ENCODE data around the gene TESK2. TPM values are rescaled to one million over a fixed set of nuclear protein-coding genes. Genes with fewer than 3 reads are reported as not detected.

The TESK2 gene
- total and polyA plus RNA-seq, 2 of the 13 experiments (the other 11 are each of a cell fraction or from before 2014, with no cell fraction given): 5.5 to 9.6 TPM

DNA sequence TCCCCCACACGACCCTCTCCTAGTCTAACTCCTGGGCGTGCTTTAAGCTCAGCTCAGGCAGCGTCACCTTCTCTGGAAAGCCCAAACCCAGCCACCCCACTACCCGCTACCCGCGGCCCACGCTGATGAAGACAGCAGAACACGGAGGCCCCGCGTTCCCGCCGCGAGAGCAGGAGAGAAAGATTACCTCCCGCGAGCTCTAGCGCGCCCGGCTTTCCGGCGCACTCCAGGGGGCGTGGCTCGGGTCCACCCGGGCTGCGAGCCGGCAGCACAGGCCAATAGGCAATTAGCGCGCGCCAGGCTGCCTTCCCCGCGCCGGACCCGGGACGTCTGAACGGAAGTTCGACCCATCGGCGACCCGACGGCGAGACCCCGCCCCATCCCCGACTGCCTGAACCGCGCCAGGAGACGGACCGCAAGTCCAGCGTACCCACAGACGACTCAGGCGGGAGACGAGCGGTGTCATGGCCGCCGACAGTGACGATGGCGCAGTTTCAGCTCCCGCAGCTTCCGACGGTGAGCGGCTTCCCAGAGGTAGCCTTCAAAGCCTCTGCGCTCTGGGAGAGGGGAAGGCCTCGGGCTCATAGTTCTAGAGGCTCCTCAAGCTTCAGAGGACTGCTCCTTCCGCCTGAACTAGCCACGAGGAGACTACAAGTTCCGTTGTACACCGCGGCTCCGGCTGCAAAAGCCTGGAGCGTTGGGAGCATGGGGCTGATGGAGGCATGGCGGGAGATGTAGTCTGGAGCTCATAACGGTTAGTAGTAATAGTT, 151.0 kb downstream of the TESK2 start, which contains the start of the genes MUTYH and TOE1 (continued):
- TF ChIP-seq, protein P1, sequence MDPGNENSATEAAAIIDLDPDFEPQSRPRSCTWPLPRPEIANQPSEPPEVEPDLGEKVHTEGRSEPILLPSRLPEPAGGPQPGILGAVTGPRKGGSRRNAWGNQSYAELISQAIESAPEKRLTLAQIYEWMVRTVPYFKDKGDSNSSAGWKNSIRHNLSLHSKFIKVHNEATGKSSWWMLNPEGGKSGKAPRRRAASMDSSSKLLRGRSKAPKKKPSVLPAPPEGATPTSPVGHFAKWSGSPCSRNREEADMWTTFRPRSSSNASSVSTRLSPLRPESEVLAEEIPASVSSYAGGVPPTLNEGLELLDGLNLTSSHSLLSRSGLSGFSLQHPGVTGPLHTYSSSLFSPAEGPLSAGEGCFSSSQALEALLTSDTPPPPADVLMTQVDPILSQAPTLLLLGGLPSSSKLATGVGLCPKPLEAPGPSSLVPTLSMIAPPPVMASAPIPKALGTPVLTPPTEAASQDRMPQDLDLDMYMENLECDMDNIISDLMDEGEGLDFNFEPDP (CRISPR knock-in tag; conservative IDR thresholded peaks at IDR 0.05): no peak; the same call in 1 of the 2 replicates
- TF ChIP-seq, protein P2, sequence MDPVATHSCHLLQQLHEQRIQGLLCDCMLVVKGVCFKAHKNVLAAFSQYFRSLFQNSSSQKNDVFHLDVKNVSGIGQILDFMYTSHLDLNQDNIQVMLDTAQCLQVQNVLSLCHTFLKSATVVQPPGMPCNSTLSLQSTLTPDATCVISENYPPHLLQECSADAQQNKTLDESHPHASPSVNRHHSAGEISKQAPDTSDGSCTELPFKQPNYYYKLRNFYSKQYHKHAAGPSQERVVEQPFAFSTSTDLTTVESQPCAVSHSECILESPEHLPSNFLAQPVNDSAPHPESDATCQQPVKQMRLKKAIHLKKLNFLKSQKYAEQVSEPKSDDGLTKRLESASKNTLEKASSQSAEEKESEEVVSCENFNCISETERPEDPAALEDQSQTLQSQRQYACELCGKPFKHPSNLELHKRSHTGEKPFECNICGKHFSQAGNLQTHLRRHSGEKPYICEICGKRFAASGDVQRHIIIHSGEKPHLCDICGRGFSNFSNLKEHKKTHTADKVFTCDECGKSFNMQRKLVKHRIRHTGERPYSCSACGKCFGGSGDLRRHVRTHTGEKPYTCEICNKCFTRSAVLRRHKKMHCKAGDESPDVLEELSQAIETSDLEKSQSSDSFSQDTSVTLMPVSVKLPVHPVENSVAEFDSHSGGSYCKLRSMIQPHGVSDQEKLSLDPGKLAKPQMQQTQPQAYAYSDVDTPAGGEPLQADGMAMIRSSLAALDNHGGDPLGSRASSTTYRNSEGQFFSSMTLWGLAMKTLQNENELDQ (CRISPR knock-in tag; IDR thresholded peaks at IDR 0.05; ENCODE audit: borderline replicate concordance): no peak
- TF ChIP-seq NCOA1 (CRISPR knock-in tag; IDR thresholded peaks at IDR 0.05): peak; percentile 76; the same call in 1 of the 2 replicates
- no peak for TF ChIP-seq SCMH1 (CRISPR knock-in tag; IDR thresholded peaks at IDR 0.05; ENCODE audit: borderline replicate concordance)
- TF ChIP-seq ZNF782 (CRISPR knock-in tag; IDR thresholded peaks at IDR 0.05; ENCODE audit: borderline replicate concordance): 0 out of 2 replicates have a peak, but pooled peaks have one; percentile 21
- TF ChIP-seq RFXAP (CRISPR knock-in tag; IDR thresholded peaks at IDR 0.05; ENCODE audit: borderline replicate concordance): peak; percentile 58; the same call in 1 of the 2 replicates
- peak; percentile 11; the same call in 1 of the 2 replicates for TF ChIP-seq STAG1 (CRISPR knock-in tag; IDR thresholded peaks at IDR 0.05)
- 0 out of 2 replicates have a peak, but pooled peaks have one; percentile 51 for TF ChIP-seq ZNF761 (CRISPR knock-in tag; conservative IDR thresholded peaks at IDR 0.05)
- peak; percentile 77; the same call in 1 of the 2 replicates for TF ChIP-seq TOPORS (CRISPR knock-in tag; IDR thresholded peaks at IDR 0.05)
- TF ChIP-seq, protein P3, sequence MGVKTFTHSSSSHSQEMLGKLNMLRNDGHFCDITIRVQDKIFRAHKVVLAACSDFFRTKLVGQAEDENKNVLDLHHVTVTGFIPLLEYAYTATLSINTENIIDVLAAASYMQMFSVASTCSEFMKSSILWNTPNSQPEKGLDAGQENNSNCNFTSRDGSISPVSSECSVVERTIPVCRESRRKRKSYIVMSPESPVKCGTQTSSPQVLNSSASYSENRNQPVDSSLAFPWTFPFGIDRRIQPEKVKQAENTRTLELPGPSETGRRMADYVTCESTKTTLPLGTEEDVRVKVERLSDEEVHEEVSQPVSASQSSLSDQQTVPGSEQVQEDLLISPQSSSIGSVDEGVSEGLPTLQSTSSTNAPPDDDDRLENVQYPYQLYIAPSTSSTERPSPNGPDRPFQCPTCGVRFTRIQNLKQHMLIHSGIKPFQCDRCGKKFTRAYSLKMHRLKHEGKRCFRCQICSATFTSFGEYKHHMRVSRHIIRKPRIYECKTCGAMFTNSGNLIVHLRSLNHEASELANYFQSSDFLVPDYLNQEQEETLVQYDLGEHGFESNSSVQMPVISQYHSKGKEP (CRISPR knock-in tag; IDR thresholded peaks at IDR 0.05): no peak
- TF ChIP-seq DNMT3B (CRISPR knock-in tag; conservative IDR thresholded peaks at IDR 0.05): no peak
- no peak for TF ChIP-seq GTF2F1 (IDR thresholded peaks at IDR 0.05; ENCODE audit: low read length)
- peak; percentile 42 for TF ChIP-seq AGO2 (optimal IDR thresholded peaks at IDR 0.05; ENCODE audit: low read depth, low read length)
- no peak for TF ChIP-seq HHEX (CRISPR knock-in tag; IDR thresholded peaks at IDR 0.05)
- TF ChIP-seq ZNF354B (CRISPR knock-in tag; IDR thresholded peaks at IDR 0.05): no peak
- peak; percentile 97 for TF ChIP-seq THAP11 (CRISPR knock-in tag; IDR thresholded peaks at IDR 0.05)
- TF ChIP-seq HOXD1 (CRISPR knock-in tag; IDR thresholded peaks at IDR 0.05): no peak
- peak; percentile 44 for TF ChIP-seq GATAD2A (CRISPR knock-in tag; IDR thresholded peaks at IDR 0.05)
- TF ChIP-seq TARDBP (CRISPR knock-in tag; IDR thresholded peaks at IDR 0.05): no peak; the same call in 1 of the 2 replicates
- peak; percentile 85 for TF ChIP-seq ZNF891 (CRISPR knock-in tag; IDR thresholded peaks at IDR 0.05)
- TF ChIP-seq, protein P4, sequence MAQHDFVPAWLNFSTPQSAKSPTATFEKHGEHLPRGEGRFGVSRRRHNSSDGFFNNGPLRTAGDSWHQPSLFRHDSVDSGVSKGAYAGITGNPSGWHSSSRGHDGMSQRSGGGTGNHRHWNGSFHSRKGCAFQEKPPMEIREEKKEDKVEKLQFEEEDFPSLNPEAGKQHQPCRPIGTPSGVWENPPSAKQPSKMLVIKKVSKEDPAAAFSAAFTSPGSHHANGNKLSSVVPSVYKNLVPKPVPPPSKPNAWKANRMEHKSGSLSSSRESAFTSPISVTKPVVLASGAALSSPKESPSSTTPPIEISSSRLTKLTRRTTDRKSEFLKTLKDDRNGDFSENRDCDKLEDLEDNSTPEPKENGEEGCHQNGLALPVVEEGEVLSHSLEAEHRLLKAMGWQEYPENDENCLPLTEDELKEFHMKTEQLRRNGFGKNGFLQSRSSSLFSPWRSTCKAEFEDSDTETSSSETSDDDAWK (CRISPR knock-in tag; IDR thresholded peaks at IDR 0.05): no peak
- no peak for TF ChIP-seq ZNF569 (CRISPR knock-in tag; IDR thresholded peaks at IDR 0.05; ENCODE audit: borderline replicate concordance)
- peak; percentile 96 for TF ChIP-seq ZNF350 (CRISPR knock-in tag; IDR thresholded peaks at IDR 0.05; ENCODE audit: borderline replicate concordance, low read depth)
